SK-N-SH treated with all-trans-retinoic acid at 6 μM for 48 hours (cell line): ENCODE measurements around the gene HNRNPUL1.

Source experiments
- ATAC-seq: fragments of 200-7000 bp; cut with Tn5 transposase; 3 replicates; pipeline ENCODE4 v1.9.1; 2020; ENCODE audit warnings: mild to moderate bottlenecking, moderate library complexity
- ARNTL ChIP-seq: fragments of 450-650 bp; formaldehyde crosslinking; IDR thresholded peaks from 2 replicates; pipeline ENCODE4 v1.5.0; 2020; ENCODE audit warnings: low read depth, mild to moderate bottlenecking, moderate library complexity, borderline replicate concordance
- BACH2 ChIP-seq: fragments of 250-450 bp; sonication (Bioruptor Pico); IDR thresholded peaks from 2 replicates; pipeline ENCODE4 v1.9.0; 2021; ENCODE audit warnings: mild to moderate bottlenecking, borderline replicate concordance
- CSDC2 ChIP-seq: fragments of 250-450 bp; sonication (Bioruptor Pico); IDR thresholded peaks from 2 replicates; pipeline ENCODE4 v1.5.0; 2020; ENCODE audit warnings: mild to moderate bottlenecking, moderate library complexity
- ESRRG ChIP-seq: fragments of 250-450 bp; sonication (Bioruptor Pico); IDR thresholded peaks from 2 replicates; pipeline ENCODE4 v1.6.1; 2021; ENCODE audit warnings: mild to moderate bottlenecking
- ISL1 ChIP-seq: fragments of 250-450 bp; sonication (Bioruptor Pico); IDR thresholded peaks from 2 replicates; pipeline ENCODE4 v2.1.2; 2022; ENCODE audit warnings: mild to moderate bottlenecking, moderate library complexity
- OSR1 ChIP-seq: fragments of 250-450 bp; sonication (Bioruptor Pico); IDR thresholded peaks from 2 replicates; pipeline ENCODE4 v1.8.0; 2022; ENCODE audit warnings: moderate library complexity, mild to moderate bottlenecking, inconsistent platforms
- PPARA ChIP-seq: fragments of 250-450 bp; sonication (Bioruptor Pico); IDR thresholded peaks from 2 replicates; pipeline ENCODE4 v1.5.0; 2020; ENCODE audit warnings: mild to moderate bottlenecking, borderline replicate concordance
- RARB ChIP-seq: fragments of 250-450 bp; sonication (Bioruptor Pico); IDR thresholded peaks from 2 replicates; pipeline ENCODE4 v1.8.0; 2021; ENCODE audit warnings: mild to moderate bottlenecking, moderate library complexity
- SNAI2 ChIP-seq: fragments of 250-450 bp; sonication (Bioruptor Pico); IDR thresholded peaks from 2 replicates; pipeline ENCODE4 v1.5.0; 2020; ENCODE audit warnings: mild to moderate bottlenecking, moderate library complexity
- TCF4 ChIP-seq: fragments of 250-450 bp; sonication (Bioruptor Pico); IDR thresholded peaks from 2 replicates; pipeline ENCODE4 v1.8.0; 2021; ENCODE audit warnings: mild to moderate bottlenecking, moderate library complexity, borderline replicate concordance
- TOX ChIP-seq: fragments of 250-450 bp; sonication (Bioruptor Pico); IDR thresholded peaks from 2 replicates; pipeline ENCODE4 v1.8.0; 2021; ENCODE audit warnings: mild to moderate bottlenecking, moderate library complexity, borderline replicate concordance
- ZC3H10 ChIP-seq: fragments of 250-450 bp; sonication (Bioruptor Pico); IDR thresholded peaks from 2 replicates; pipeline ENCODE4 v1.5.1; 2021; ENCODE audit warnings: mild to moderate bottlenecking, moderate library complexity
- ZFP3 ChIP-seq: fragments of 250-450 bp; sonication (Bioruptor Pico); IDR thresholded peaks from 2 replicates; pipeline ENCODE4 v1.5.0; 2020; ENCODE audit warnings: mild to moderate bottlenecking, moderate library complexity
- ZFP30 ChIP-seq: fragments of 450-650 bp; formaldehyde crosslinking; IDR thresholded peaks from 2 replicates; pipeline ENCODE4 v1.5.0; 2022; ENCODE audit warnings: mild to moderate bottlenecking, moderate library complexity
- ZNF565 ChIP-seq: fragments of 450-650 bp; formaldehyde crosslinking; conservative IDR thresholded peaks from 2 replicates; pipeline ENCODE4 v1.5.0; 2020; ENCODE audit warnings: low read depth, mild to moderate bottlenecking, moderate library complexity
- ZNF8 ChIP-seq: fragments of 450-650 bp; formaldehyde crosslinking; IDR thresholded peaks from 2 replicates; pipeline ENCODE4 v1.5.0; 2020; ENCODE audit warnings: mild to moderate bottlenecking, moderate library complexity
- TF ChIP-seq, protein P1 (sequence below): fragments of 250-450 bp; sonication (Bioruptor Pico); IDR thresholded peaks from 2 replicates; pipeline ENCODE4 v1.8.0; 2020; ENCODE audit warnings: mild to moderate bottlenecking, moderate library complexity, borderline replicate concordance
- TF ChIP-seq, protein P2 (sequence below): fragments of 250-450 bp; sonication (Bioruptor Pico); IDR thresholded peaks from 2 replicates; pipeline ENCODE4 v1.5.1; 2020; ENCODE audit warnings: low read depth, mild to moderate bottlenecking, moderate library complexity
- TF ChIP-seq, protein P3 (sequence below): fragments of 250-450 bp; sonication (Bioruptor Pico); IDR thresholded peaks from 2 replicates; pipeline ENCODE4 v1.5.0; 2020; ENCODE audit warnings: mild to moderate bottlenecking, moderate library complexity
- TF ChIP-seq, protein P4 (sequence below): fragments of 250-450 bp; sonication (Bioruptor Pico); IDR thresholded peaks from 2 replicates; pipeline ENCODE4 v1.5.1; 2021; ENCODE audit warnings: mild to moderate bottlenecking, moderate library complexity

Gene HNRNPUL1

DNA sequence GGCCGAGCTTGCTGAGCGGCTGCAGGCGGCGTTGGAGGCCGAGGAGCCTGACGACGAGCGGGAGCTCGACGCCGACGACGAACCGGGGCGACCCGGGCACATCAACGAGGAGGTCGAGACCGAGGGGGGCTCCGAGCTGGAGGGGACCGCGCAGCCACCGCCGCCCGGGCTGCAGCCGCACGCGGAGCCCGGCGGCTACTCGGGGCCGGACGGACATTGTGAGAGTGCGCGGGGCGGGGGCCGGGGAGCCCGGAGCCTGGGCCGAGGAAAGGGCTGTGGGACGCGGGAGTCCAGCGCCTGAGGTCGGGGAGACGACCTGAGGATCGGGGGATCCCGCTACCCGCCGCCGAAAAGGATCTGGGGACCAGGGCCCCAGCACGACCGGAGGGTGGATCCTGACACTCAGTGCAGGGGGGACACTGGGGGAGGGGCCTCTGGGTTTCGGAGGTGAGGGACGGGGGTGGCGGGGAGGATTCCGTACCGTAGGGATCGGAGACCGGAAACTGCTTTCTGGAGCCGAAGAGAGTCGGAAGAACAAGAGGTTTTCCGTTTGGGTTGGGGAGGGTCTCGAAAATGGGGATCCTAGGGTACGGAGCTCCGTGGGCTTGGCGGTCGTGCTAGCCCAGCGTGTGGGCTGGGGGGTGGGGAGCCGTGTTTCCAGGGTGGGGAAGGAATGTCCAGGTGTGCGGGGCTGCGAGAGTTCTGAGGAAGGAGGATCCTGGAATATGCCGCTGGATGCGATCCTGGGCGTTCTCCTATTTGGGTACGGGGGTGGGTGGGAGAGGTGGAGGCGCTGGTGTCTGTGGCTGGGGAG lies 616 bp downstream of the HNRNPUL1 start:
- TF ChIP-seq TCF4 (CRISPR knock-in tag) (no peak), BACH2 (CRISPR knock-in tag) (no peak), ZFP3 (CRISPR knock-in tag) (0 out of 2 replicates have a peak, but pooled peaks have one; percentile 5), ZNF8 (CRISPR knock-in tag) (no peak), TOX (CRISPR knock-in tag) (no peak)
- ATAC-seq = no peak; the same call in 2 of the 3 replicates

DNA sequence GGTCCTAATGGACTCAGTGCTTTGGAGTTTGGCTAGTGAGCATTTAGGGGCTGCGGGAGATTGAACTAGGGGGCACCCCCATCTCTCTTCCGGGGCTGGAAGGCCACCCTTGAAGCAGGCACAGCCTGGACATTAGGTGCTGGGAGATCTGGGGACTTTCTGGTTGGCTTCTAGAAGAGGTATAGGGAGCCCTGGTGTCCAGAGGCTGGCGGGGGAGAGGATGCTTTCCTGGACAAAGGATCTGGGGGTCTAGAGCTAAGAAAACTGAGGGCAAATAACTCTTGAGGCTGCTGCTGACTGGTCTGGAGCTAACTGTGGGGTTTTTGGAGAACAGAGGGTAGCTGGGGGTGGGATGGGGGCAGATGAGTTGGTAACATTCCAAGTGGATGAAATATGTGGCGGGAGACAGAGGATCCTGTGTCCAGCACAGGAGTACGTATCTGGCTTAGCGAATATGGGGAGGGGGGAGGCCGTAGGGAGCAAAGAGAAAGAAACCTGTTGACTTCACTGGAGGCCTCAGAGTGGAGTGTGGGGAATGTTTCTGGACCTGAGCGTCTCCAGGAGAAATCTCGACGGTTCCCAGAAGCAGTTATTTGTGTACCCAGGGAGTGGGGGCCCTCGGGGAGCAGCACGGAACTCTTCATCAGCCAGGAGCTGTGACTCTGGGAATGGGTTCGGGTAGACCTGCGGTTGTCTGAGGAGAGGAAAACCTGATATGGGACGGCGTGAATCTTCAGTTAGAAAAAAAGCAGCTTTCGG lies 1.4 kb downstream of the HNRNPUL1 start:
- TF ChIP-seq, protein P1, sequence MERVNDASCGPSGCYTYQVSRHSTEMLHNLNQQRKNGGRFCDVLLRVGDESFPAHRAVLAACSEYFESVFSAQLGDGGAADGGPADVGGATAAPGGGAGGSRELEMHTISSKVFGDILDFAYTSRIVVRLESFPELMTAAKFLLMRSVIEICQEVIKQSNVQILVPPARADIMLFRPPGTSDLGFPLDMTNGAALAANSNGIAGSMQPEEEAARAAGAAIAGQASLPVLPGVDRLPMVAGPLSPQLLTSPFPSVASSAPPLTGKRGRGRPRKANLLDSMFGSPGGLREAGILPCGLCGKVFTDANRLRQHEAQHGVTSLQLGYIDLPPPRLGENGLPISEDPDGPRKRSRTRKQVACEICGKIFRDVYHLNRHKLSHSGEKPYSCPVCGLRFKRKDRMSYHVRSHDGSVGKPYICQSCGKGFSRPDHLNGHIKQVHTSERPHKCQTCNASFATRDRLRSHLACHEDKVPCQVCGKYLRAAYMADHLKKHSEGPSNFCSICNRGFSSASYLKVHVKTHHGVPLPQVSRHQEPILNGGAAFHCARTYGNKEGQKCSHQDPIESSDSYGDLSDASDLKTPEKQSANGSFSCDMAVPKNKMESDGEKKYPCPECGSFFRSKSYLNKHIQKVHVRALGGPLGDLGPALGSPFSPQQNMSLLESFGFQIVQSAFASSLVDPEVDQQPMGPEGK (CRISPR knock-in tag) = no peak
- TF ChIP-seq SNAI2 (CRISPR knock-in tag) = no peak
- TF ChIP-seq ZC3H10 (CRISPR knock-in tag) = no peak
- TF ChIP-seq, protein P2, sequence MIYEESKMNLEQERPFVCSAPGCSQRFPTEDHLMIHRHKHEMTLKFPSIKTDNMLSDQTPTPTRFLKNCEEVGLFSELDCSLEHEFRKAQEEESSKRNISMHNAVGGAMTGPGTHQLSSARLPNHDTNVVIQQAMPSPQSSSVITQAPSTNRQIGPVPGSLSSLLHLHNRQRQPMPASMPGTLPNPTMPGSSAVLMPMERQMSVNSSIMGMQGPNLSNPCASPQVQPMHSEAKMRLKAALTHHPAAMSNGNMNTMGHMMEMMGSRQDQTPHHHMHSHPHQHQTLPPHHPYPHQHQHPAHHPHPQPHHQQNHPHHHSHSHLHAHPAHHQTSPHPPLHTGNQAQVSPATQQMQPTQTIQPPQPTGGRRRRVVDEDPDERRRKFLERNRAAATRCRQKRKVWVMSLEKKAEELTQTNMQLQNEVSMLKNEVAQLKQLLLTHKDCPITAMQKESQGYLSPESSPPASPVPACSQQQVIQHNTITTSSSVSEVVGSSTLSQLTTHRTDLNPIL (CRISPR knock-in tag) = no peak
- TF ChIP-seq, protein P3, sequence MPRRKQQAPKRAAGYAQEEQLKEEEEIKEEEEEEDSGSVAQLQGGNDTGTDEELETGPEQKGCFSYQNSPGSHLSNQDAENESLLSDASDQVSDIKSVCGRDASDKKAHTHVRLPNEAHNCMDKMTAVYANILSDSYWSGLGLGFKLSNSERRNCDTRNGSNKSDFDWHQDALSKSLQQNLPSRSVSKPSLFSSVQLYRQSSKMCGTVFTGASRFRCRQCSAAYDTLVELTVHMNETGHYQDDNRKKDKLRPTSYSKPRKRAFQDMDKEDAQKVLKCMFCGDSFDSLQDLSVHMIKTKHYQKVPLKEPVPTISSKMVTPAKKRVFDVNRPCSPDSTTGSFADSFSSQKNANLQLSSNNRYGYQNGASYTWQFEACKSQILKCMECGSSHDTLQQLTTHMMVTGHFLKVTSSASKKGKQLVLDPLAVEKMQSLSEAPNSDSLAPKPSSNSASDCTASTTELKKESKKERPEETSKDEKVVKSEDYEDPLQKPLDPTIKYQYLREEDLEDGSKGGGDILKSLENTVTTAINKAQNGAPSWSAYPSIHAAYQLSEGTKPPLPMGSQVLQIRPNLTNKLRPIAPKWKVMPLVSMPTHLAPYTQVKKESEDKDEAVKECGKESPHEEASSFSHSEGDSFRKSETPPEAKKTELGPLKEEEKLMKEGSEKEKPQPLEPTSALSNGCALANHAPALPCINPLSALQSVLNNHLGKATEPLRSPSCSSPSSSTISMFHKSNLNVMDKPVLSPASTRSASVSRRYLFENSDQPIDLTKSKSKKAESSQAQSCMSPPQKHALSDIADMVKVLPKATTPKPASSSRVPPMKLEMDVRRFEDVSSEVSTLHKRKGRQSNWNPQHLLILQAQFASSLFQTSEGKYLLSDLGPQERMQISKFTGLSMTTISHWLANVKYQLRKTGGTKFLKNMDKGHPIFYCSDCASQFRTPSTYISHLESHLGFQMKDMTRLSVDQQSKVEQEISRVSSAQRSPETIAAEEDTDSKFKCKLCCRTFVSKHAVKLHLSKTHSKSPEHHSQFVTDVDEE = no peak
- TF ChIP-seq ZFP30 (CRISPR knock-in tag) = no peak
- no peak for TF ChIP-seq ARNTL (CRISPR knock-in tag)
- no peak for TF ChIP-seq ISL1
- no peak for TF ChIP-seq ZNF8 (CRISPR knock-in tag)
- no peak for TF ChIP-seq CSDC2 (CRISPR knock-in tag)
- no peak for TF ChIP-seq ESRRG (CRISPR knock-in tag)
- no peak for TF ChIP-seq TCF4 (CRISPR knock-in tag)
- TF ChIP-seq OSR1 (CRISPR knock-in tag) = no peak
- TF ChIP-seq, protein P4, sequence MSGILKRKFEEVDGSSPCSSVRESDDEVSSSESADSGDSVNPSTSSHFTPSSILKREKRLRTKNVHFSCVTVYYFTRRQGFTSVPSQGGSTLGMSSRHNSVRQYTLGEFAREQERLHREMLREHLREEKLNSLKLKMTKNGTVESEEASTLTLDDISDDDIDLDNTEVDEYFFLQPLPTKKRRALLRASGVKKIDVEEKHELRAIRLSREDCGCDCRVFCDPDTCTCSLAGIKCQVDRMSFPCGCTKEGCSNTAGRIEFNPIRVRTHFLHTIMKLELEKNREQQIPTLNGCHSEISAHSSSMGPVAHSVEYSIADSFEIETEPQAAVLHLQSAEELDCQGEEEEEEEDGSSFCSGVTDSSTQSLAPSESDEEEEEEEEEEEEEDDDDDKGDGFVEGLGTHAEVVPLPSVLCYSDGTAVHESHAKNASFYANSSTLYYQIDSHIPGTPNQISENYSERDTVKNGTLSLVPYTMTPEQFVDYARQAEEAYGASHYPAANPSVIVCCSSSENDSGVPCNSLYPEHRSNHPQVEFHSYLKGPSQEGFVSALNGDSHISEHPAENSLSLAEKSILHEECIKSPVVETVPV (CRISPR knock-in tag) = no peak
- TF ChIP-seq PPARA (CRISPR knock-in tag) = no peak
- no peak for TF ChIP-seq ZNF565
- no peak for TF ChIP-seq BACH2 (CRISPR knock-in tag)
- no peak for TF ChIP-seq ZFP3 (CRISPR knock-in tag)
- no peak for ATAC-seq

DNA sequence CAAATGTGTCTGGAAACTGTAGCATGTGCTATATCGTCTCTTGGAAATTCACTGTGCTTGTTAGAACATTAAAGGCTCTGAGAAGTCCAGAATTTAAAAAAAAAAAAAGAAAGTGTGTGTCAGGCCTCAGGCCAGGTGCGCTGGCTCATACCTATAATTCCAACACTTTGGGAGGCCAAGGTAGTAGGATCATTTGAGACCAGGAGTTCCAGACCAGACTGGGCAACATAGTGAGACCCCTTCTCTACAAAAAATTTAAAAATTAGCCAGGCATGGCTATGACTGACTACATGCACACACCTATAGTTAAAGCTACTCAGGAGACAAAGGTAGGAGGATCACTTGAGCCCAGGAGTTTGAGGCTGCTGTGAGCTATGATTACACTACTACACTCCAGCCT lies 4.9 kb downstream of the HNRNPUL1 start:
- no peak for TF ChIP-seq ESRRG (CRISPR knock-in tag)
- ATAC-seq = no peak

DNA sequence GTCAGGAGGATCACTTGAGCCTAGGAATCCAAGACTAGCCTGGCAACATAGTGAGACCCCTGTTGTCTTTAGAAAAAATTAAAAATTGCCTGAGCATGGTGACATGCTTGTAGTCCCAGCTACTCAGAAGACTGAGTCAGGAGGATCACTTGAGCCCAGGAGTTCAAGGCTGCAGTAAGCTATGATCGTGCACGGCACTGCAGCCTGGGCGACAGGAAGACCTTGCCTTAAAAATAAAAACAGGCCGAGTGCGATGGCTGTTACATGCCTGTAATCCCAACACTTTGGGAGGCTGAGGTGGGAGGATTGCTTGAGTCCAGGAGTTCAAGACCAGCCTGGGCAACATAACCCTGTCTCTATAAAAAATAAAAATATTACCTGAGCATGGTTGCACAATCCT lies 5.4 kb downstream of the HNRNPUL1 start:
- no peak for ATAC-seq
- no peak for TF ChIP-seq ZFP3 (CRISPR knock-in tag)
- no peak for TF ChIP-seq RARB (CRISPR knock-in tag)
- TF ChIP-seq ZC3H10 (CRISPR knock-in tag) = no peak
- TF ChIP-seq, protein P2 (CRISPR knock-in tag) = no peak
- TF ChIP-seq CSDC2 (CRISPR knock-in tag) = no peak
- TF ChIP-seq, protein P1 (CRISPR knock-in tag) = no peak
- TF ChIP-seq ARNTL (CRISPR knock-in tag) = no peak
